Endometrium (tissue), 2 donors: ENCODE results near the gene ZNF385B.

ENCODE experiments used
- FAIRE-seq: peaks from 2 replicates; lab custom pipeline; 2012; peaks lifted over from hg19 to GRCh38; lab: Jason Lieb, UNC
- donor health status: control.
- donor health status: control.

The ZNF385B gene

GRCh38 chr2:179622635-179623300, 238.6 kb downstream of the ZNF385B start:
- no peak for FAIRE-seq

- no peak for FAIRE-seq
These were observed 239.3 kb downstream of the ZNF385B start for GRCh38 chr2:179622112-179622511.

GRCh38 chr2:179619947-179620467, 241.4 kb downstream of the ZNF385B start:
- FAIRE-seq, result no peak

- FAIRE-seq, result no peak
These were observed 247.3 kb downstream of the ZNF385B start for GRCh38 chr2:179614121-179614520.

DNA sequence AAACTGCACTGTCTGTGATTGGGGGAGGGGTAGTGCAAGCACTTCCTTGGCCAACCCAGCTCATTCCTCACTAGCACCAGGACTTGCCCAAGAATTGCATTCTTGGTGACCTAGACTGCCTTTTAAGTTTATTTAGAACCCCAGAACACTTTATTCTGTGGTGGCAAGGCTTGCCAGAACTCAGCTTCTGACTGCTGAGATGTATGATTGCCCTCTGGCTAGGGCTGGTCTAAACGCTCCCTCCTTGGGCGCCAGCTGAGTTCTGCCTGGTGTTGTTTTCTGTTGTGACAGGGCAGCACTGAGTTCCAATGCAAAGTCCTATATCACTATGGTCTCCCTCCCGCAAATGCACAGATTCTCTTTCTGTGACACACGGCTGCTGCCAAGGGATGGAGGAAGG, 247.7 kb downstream of the ZNF385B start:
- FAIRE-seq, result no peak

- FAIRE-seq, result no peak
These were observed 248.1 kb downstream of the ZNF385B start for GRCh38 chr2:179613299-179613651.

DNA sequence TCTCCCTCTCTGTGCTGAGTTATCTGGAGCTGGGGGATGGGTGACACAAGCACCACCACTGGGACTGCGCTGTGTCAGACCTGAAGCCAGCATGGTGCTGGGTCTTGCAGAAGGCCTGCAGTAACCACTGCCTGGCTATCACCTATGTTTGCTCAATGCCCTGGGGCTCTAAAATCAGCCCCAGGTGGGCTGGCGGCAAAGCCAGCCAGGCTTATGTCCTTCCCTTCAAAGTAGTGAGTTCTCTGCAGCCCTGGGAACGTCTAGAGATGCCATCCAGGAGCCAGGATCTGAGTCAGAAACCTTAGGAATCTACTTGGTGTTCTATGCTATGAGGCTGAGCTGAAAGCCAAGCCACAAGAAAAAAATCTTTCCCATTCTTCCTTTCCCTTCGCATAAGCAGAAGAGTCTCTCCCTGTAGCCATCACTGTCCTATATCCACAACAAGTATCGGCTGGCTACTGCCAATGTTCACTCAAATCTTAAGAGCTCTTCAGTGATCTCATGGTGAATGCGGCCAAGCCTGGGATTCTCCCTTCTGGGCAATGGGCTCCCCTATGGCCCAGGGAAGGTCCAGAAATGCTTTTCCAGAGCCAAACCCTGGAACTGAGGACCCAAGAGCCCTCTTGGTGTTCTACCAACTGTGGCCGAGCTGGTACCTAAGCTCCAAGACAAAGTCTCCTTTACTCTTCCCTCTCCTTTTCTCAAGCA, 248.7 kb downstream of the ZNF385B start:
- FAIRE-seq, result no peak

- no peak for FAIRE-seq
These were observed 249.3 kb downstream of the ZNF385B start for GRCh38 chr2:179612108-179612507.

GRCh38 chr2:179606141-179606540, 255.3 kb downstream of the ZNF385B start:
- FAIRE-seq, result no peak

- no peak for FAIRE-seq
These were observed 256.1 kb downstream of the ZNF385B start for GRCh38 chr2:179605341-179605740.

- FAIRE-seq, result no peak
These were observed 256.8 kb downstream of the ZNF385B start for GRCh38 chr2:179604598-179604997.

DNA sequence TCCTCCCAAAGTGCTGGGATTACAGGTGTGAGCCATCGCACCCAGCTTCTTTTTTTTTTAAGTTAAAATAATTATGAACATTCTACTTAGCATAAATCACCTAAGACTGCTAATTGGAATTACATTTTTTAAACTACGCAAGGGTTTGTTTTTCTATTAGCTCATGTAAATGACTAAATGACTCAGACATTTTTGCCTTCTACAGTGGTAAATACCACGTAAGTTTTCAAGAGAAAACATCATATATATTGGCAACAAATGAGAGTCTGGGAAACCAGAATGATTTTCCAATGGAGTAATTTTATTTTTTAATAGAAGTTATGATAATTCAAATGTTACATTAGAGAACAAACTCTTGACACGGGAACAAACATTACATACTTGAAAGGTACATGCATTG, 259.0 kb downstream of the ZNF385B start:
- no peak for FAIRE-seq

GRCh38 chr2:179596018-179596417, 265.4 kb downstream of the ZNF385B start:
- no peak for FAIRE-seq

GRCh38 chr2:179595284-179595683, 266.1 kb downstream of the ZNF385B start:
- no peak for FAIRE-seq

- no peak for FAIRE-seq
These were observed 266.9 kb downstream of the ZNF385B start for GRCh38 chr2:179594268-179595112.

DNA sequence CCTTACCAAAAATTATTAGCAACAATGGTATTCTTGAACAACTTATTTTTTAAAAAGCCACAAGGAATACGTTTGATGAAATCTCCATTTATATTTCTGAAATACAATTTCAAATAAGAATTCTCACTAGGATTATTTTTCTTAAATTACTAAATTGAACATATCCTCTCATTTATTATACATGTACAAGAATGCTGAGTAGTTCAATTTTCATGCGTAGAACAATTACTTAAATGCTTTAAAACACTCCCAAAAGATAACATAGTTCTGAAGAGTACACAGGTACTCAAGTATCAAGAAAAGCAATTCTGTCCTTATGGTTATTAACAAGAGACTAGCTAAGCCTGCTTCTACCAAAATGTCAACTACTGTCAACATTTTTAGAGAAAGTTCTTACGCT, 268.1 kb downstream of the ZNF385B start:
- FAIRE-seq, result no peak

DNA sequence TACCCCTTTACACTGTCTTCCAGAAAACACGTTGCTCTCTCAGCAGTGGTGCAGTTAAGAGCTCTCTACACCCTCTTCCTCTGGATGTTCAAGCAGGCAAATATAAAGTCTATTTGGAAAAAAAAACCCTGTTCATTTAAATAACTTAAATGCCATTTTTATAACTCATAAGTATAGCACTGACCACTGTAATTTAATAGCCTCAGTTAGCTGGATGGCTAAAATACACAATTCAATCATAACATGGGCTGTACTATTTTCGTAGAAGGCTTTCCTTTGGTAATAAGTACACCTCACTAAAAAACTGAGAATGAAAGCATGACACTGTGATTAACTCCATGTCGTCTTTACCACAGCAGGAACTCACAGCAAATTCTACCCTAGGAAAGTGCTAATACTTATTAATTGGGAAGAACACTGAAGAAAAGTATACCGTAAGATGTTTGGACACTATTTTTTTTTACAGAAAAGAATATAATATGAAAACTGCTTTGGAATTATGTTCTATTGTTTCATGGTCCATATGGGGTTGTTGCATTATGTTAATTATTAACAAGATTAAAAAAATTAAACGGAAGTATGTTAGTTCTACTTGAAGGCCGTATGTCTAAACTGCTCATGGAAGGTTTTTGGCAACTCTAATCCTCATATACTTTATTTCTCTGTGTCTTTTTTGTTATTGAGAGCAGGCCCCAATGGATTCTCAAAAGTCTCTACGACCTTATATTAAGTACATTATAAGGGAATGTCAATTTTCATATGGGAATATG, 269.1 kb downstream of the ZNF385B start:
- no peak for FAIRE-seq

- FAIRE-seq, result no peak
These were observed 269.7 kb downstream of the ZNF385B start for GRCh38 chr2:179591690-179592089.

- no peak for FAIRE-seq
These were observed 272.8 kb downstream of the ZNF385B start for GRCh38 chr2:179588486-179589145.

GRCh38 chr2:179584760-179585159, 276.7 kb downstream of the ZNF385B start:
- FAIRE-seq, result no peak

GRCh38 chr2:179581605-179582004, 279.8 kb downstream of the ZNF385B start:
- FAIRE-seq, result no peak
